Fibroblast of upper back skin (primary cell): ENCODE data around the gene SMU1.

Experiments used
- DNase-seq: peaks from one replicate; pipeline ENCODE4 v3.0.0-alpha.2; 2013

The SMU1 gene

DNA sequence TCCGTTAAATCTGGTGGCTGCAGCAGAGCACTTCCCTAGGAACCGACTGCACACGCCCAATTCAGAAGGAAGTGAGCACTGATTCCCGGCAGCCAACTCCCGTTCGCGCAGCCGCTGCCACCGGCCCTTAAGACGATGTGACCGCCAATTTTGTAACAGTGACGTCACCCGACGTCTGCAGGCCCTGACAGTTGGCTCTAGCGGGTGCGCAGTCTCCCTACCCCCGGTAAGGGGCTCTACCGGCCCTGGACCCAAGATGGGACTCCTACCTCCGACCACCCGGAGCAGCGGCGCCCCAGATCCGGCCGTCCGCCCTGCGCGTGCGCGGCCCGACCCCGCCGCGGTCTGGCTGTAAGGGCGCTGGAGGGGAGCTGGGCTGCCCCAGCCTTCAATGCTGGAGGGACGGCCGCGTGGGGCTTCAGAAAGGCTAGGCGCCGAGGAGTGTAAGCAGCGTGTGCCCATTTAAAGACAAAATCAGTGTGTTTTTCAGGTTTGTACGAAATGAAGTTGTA lies 32.3 kb downstream of the SMU1 start:
- DNase-seq: peak; percentile 89

DNA sequence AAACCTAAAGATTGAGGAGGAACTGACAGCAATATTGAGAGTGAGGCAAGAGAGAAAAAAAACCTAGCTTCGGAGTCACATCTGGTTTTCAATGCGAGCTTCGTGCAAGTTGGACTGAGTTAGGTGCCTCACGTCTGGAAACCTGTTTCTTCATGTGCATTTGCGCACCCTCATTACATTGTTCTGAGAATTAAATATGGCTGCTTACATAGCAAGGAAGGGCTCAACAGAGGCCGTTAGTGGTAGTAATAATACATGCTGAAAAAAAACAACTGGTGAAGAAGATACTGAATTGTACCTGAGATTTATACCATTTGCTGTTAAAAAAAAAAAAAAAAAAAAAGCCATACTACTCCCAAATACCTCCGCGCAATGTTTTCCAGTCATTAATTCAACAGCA lies 32.8 kb downstream of the SMU1 start:
- DNase-seq: no peak

DNA sequence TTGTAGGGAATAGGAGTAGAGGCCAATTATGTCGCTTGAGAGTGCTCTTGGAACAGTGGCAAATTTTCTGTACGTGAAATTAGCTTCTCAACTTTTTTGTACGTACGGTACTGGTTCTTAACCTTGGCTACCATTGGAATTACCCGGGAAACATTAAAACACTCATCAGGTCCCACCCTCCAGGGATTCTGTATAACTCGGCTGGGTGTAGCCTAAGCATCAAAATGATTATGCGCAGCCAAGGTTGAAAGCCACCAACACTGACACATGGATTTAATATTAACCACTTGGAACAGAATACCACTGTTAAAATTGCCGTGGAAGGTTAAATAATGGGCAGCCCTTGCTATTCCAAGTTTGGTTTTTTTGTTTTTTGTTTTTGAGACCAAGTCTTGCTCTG lies 34.0 kb downstream of the SMU1 start:
- DNase-seq: no peak

DNA sequence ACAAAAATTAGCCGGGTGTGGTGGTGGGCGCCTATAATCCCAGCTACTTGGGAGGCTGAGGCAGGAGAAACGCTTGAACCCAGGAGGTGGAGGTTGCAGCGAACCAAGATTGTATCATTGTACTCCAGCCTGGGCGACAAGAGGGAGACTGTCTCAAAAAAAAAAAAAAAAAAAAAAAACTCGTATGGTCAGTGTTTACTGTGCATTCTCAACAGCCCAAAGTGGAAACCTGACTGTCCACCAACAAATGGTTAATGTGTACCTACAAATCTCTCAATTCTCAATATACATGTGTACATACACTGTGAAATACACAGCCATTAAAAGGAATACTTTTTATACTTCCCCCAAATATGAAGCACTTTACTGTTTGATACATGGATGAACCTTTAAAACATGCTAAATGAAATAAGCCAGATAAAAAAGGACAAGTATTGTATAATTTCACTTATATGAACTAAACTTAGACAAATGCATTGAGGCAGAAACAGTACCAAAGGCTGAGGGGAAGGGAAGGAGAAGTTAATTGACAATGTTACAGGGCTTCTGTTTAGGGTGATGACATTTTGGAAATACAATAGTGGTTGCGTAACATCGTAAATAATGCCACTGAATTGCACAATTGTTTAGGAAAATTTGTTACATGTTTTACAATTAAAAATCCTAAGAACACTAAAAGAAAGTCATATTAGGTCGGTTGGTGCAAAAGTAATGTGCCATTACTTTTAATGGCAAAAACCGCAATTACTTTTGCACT lies 34.9 kb downstream of the SMU1 start:
- DNase-seq: no peak

DNA sequence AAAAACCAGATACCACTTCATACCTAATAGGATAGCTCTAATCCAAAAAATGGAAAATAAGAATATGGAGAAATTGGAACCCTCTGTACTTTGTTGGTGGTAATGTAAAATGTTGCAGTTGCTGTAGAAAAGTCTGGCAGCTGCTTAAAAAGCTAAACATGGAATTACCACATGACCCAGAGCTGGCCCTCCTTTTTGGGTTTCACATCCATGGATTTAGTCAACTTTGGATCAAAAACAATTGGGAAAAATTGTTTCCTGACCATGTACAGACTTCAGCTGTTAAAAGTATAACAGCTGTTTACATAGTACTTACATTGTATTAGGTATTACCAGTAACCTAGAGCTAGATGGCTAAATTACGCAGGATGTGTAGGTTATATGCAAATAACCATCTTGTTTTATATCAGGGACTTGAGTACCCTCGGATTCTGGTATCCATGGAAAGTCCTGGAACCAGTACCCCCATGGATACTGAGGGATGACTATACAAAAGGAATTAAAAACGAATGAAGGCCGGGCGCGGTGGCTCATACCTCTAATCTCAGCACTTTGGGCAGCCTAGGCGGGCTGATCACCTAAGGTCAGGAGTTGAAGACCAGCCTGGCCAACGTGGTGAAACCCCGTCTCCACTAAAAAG lies 35.6 kb downstream of the SMU1 start:
- DNase-seq: no peak

DNA sequence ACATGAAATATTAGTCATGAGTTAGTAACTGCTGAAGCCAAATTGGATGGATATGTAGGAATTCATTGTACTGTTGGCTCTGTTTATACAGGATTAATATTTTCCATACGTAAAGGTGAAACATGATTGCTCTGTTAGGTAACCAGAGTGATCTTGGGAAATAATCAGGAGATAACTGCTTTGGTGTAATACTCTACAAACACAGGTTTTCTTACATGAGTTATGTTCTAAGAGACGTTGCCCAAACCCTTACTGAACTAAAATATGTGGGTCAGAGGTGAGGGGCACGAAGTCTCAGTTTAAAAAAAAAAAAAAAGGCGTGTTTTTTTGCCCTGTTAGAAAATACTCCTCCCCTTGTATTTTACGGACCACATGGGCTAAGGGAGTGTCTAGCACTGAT lies 43.6 kb downstream of the SMU1 start:
- DNase-seq: no peak

DNA sequence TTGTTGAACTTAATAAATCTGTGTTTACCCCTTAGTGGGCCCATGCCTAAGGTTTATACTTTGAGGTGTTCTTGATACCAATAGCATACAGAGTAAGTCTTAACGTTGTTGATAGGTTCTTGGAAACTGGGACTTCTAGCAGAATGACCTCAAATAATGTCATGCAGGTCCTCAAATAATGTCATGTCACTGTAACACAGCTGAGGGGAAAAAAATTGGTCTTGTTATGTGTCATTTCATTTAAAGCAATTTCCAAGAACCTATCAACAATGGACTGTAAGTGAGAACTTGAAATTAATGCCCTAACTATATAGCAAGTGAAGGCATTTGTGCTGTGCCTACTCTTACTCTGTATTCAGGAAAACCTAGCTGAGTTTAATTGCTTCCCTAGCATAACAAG lies 44.2 kb downstream of the SMU1 start:
- no peak for DNase-seq

DNA sequence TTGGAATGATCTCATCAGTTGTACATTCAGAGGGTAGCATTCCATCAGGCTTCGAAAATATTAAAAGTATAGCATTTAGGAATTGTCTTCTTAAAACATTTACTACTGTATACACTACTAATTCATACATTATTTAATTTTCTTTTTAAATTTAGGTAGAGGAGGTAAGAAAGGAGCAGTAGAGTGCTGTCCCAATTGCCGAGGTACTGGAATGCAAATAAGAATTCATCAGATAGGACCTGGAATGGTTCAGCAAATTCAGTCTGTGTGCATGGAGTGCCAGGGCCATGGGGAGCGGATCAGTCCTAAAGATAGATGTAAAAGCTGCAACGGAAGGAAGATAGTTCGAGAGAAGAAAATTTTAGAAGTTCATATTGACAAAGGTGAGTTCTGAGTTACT lies 46.2 kb downstream of the SMU1 start:
- DNase-seq: no peak

DNA sequence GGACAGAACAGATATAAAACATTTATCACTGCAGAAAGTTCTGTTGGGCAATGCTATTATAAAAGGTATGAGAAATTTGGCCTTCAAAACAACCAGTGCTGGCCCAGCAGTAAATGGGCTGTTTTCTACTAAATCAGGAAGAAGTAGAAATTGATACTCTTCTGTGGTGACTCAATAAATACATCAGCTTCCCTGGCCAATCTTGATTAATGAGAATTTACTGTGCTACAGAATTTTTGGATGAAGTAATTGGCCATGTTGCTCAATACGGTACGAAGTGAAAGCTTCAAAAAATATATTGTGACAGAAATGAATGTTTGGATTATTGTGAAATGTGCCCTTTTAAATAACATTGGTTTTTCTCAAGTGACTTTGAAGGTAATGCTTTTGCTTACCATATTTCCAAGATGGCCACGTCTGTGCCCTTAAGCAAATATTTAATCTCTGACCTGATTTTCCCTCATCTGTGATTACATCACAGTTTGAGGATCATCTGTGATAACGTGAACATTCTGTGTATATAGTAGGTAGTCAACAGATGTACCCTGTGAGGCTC lies 47.2 kb downstream of the SMU1 start:
- DNase-seq: peak; percentile 35

DNA sequence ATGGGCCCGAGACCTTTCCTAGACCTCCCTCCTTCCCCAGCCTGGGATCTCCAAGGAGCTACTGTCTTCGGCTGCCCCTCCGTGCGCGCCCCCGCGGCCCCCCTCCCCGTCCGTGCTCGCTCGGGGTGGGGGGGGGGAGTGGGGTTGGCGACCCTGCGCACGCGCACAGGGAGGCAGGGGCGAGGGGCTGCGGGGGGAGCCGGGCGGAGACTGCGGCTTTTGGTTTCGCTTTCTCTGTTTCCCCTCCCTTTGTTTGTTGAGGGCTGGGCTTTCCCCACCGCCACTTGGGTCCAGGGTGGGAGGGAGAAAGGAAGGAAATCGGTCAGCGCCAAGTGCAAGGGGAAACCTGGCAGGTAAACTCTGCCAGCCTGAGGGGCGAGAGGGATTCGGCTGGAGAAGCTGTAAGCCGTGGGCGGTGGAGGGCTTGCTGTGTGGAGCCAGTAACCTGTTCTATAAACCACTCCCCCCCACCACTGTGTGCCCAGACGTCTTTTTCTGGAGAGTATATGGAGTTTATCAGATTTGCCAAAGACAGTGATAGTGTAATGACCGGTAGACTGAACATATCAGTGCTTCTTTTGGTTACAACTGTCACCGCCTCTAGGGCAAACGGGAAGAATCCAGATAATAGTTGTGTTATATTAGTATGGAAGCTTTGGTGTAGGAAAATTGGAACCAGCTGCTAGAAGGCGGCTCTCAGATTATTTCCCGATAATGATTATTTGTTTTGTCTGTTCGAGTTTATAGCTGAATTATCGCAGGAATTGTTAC lies 50.7 kb downstream of the SMU1 start:
- DNase-seq: peak; percentile 44

DNA sequence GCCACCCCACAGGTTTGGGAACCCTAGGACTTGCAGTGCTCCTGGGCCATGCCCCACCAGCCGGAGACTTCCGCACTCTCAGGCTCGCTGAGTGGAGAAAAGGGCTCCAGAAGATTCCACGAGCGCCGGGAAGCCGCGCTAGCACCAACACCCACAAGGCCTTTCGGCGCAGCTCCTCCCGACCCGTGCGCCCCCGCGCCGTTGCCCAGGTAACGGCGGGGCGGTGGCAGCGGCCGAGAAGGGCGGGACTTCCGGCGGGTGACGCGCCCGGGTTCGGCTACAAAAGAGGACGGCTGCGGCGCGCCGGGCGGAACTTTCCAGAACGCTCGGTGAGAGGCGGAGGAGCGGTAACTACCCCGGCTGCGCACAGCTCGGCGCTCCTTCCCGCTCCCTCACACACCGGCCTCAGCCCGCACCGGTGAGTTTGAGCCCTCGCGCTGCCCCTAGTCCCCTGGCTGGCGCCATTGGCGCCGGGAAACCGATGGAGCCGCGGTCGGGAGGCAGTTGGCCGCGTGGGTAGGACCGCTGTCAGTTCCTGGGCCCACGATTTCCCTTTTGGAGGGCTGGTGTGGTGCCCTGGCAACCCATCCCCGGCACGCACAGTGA lies 51.4 kb downstream of the SMU1 start, which contains the start of gene DNAJA1:
Gene DNAJA1 (plus strand): TSS at position 308 of the 606 bp plus-strand sequence. CDS start 1,212 bp downstream, outside the sequence.
- peak; percentile 94 for DNase-seq

DNA sequence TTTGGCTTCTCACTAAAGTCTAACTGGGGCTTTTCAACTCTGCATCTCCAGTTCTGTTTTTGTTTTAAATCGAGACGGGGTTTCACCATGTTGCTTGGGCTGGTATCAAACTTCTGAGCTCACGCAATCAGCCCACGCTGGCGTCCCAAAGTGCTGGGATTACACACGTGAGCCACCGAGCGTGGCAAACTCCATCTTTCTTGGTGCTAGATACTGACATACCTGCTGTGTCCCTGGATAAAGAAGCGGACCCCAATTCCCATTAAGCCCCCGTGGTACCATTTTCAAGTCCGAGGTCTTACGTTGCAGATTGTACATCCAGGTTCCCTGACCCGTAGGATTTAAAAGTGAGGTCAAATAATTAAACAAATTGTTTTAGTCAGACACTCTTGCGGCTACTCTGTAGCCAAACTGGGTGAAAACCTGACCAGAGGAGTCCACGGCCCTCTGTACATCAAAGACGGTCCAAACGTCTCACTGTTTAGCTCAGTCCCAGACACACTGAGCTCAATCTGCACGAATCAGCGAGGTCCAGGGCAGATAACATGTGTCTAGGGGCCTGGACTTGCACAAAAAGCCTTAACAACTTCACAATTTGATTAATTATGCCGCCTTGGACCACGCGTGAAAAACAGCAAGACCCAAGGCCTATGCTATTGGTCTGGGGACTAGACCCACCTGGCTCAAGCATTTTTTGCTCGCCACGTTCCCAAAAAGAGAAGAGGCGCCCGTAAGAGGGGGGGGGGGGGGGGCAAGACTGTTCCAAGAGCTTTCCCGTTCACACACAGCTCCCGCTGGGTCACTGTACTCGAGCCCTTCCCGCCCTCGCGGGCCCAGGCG lies 52.1 kb downstream of the SMU1 start:
- DNase-seq: peak; percentile 12

DNA sequence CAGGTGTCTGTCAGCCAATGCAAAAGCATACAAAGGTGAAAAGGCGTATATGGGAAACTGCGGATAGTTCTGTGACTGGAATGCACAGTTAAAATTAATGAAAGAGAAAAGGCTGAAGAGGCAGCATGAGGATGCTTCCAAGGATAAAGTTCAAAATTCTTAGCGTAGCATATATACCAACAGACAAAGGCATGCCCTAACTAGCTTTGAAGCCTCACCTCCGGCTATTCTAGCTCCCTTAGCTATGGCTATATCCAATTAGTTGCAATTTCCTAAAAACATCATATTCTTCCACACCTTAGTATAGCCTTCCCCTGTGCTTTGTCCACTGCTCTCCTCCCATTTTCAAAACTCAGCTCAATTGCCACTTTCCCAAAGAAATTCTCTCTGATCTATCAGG lies 52.8 kb downstream of the SMU1 start:
- DNase-seq: no peak

DNA sequence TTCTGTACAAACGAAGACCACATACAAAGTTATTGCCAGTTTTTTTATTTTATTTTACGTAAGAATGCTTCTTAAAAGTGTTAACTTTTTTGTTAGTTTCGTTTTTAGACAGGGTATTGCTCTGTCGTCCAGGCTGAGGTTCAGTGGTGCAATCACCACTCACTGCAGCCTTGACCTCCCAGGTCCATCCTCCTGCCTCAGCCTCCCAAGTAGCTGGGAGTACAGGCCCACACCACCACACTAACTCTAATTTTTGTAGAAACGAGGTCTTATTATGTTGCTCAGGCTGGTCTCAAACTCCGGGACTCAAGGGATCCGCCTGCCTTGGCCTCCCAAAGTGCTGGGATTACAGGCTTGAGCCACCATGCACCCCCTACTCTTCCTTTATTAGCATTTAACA lies 53.7 kb downstream of the SMU1 start:
- no peak for DNase-seq

DNA sequence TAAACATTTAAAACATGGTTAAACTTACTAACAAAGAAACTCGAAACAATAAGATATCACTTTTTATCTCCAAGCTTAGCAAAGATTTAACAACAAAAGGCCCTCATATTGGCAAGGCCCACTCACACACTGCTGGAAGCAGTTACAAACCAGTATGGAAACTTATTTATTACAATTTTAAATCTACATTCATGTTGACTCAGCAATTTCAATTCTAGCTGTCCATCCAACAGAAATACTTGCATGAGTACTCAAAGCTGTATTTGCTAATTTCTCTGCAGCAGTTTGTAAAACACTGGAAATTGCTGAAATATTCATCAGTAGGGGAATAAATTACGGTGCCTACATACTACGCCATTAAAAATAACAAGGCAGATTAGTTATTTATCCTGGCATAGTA lies 54.2 kb downstream of the SMU1 start:
- DNase-seq: no peak

DNA sequence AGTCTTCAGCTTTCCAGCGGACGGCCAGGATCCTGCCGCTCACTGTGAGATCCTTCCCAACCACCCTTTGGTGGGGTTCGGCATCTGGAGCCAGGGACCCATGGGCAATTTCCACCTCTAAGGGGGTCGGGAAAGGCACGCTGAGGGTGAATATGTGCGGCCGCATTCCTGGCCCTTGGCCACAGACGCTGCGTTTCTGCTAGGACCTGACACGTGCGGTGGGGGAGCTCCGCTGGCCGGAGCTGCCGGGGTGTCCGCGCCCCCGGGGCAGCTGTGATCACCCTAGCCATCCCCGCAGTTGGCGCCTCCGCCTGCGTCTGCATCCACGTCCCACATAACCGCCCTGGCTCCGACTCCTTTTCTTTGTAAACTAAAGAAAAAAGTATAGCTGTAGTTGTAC lies 56.7 kb downstream of the SMU1 start:
- DNase-seq: no peak

DNA sequence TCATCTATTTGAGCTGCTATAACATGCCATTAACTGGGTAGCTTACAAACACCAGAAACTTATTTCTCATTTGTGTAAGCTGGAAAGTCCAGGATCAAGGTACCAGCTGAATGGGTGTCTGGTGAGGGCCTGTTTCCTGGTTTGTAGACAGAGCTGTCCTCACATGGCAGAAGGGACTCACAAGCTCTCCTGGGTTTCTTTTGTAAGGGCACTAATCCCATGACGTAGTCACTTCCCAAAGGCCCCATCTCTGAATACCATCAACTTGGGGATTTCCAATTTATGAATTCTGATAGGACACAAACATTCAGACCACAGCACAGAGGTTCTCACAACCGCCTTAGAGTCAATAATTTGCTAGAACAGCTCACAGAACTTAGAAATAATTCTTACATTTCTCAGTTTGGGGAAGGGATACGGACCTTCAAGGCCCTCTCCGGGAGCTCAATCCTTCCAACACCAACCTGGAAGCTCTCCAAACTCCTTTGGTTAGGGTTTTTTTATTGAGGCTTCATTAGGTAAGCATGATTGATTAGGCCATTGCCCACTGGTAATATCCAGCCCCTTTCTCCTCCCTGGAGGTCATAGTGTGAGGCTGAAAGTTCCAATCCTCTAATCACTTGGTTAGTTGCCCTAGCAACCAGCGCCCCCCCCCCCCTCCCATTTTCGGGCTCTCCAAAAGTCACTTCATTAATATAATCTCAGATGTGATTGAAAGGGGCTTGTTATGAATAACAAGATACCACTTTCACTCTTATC lies 59.0 kb downstream of the SMU1 start:
- DNase-seq: no peak

DNA sequence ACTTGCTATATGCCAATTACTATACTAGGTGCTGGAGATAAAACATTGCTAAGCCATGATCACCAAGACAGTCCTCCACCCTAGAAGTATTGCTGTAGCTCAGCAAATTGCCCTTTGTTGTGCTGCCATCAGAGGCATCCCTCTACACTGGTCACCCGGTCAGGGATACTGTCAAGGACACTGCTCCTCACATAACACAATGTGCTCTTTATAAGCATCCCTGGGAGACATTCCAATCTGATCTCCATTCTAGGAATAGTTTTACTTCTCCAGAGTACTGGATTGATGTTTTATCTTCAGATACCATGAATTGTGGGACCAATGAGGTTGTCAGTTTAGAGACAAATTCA lies 61.8 kb downstream of the SMU1 start:
- no peak for DNase-seq

DNA sequence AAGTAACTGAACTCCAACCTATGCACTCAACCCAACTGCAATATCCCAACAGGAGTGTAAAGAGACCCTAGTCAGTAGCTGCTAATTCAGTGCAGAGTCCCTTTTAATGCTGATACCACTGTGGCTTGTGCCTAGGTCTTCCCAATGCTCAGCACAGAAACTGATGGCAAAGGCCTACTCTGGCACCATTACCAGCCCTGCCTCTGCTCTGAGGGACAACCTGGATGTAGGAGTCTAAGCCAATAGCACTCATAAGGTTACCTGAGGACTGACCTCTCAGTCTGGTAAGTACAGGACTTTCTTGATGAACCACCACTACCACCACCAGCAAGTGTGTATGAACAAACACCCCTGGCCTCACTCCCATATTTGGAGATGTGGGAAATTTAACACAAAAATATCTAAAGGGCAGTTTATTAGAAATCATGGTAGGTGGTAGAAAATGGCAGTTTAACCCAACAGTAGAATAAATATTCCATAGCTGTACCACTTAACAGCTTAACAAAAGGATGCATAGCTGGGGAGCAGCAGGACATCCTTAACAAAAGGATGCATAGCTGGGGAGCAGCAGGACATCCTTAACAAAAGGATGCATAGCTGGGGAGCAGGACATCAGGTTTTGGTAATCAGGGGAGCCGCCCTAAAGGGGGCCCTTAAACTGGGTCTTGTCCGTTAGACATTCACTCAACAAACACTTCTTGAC lies 62.4 kb downstream of the SMU1 start:
- DNase-seq: no peak

DNA sequence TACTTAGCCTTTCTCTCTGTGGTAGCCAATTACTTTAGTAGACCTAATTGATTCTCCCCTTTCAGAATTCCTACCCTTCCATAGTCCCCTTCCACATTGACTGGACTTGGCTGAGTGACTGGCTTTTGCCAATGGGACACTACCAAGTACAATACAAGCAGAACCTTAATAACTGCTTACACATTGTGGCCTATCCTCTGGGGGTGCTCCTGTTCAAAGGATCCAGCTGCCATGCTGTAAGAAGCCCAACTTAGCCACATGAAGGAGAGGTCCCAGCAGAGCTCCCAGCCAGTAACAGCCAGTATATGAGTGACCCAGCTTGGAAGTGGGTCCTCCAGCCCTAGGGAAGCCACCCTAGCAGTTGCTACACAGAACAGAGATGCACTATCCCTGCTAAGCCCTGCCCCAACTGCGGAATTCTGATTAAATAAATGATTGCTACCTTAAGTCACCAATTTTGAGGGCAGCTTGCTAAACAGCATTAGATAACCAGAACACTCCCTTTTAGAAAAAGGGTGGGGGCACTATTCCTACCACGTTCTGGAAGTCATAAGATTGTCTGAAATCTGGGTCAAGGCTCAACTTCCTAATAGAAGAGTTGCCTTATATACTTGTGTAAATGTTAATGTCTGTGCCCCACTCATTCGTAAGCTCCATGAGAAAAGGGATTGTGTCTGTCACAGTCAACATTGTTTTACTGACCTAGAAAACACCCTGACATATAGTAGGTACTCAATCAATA lies 64.0 kb downstream of the SMU1 start:
- DNase-seq: no peak
